BLaER1 (cell line): Measurements from ENCODE around the gene DNAJC5G.

Experiments used
- H3K27ac ChIP-seq: shearing (Covaris generic); formaldehyde crosslinking; 2 replicates; pipeline ENCODE4 v1.8.1; 2022
- H3K27me3 ChIP-seq: shearing (Covaris generic); formaldehyde crosslinking; 2 replicates; pipeline ENCODE4 v1.8.1; 2022
- H3K36me3 ChIP-seq: shearing (Covaris generic); formaldehyde crosslinking; 2 replicates; pipeline ENCODE4 v1.8.1; 2022
- H3K4me1 ChIP-seq: shearing (Covaris generic); formaldehyde crosslinking; 2 replicates; pipeline ENCODE4 v1.8.1; 2022
- H3K4me2 ChIP-seq: shearing (Covaris generic); formaldehyde crosslinking; 2 replicates; pipeline ENCODE4 v1.8.1; 2022
- H3K4me3 ChIP-seq: shearing (Covaris generic); formaldehyde crosslinking; 2 replicates; pipeline ENCODE4 v1.8.1; 2022
- H3K9ac ChIP-seq: shearing (Covaris generic); formaldehyde crosslinking; 2 replicates; pipeline ENCODE4 v1.8.1; 2022
- H3K9me3 ChIP-seq: shearing (Covaris generic); formaldehyde crosslinking; 2 replicates; pipeline ENCODE4 v1.8.1; 2022
- H4K20me1 ChIP-seq: shearing (Covaris generic); formaldehyde crosslinking; 2 replicates; pipeline ENCODE4 v1.8.1; 2022
- Cebpa-rat ChIP-seq: shearing (Covaris generic); IDR thresholded peaks from 2 replicates; pipeline ENCODE4 v1.8.1; 2022

DNAJC5G gene

GRCh38 chr2:27306573-27307286, 31.5 kb downstream of the DNAJC5G start:
- Histone ChIP-seq H3K4me1 (peaks cover 13% of the 10 kb centered on the region), H3K9me3 (no peaks in the 10 kb centered on the region), H4K20me1 (peaks cover 13% of the 10 kb centered on the region; the same call in 1 of the 2 replicates), H3K4me3 (no peak overlapping the region), H3K27ac (no peak overlapping the region), H3K9ac (no peak overlapping the region), H3K36me3 (peaks cover 42% of the 10 kb centered on the region), H3K27me3 (peaks cover 23% of the 10 kb centered on the region), H3K4me2 (no peak overlapping the region)
- no peak for TF ChIP-seq Cebpa-rat

- Histone ChIP-seq H3K4me3 (no peak overlapping the region), H4K20me1 (peaks cover 13% of the 10 kb centered on the region; the same call in 1 of the 2 replicates), H3K36me3 (peaks cover 46% of the 10 kb centered on the region), H3K9ac (no peak overlapping the region), H3K4me2 (no peak overlapping the region), H3K4me1 (peaks cover 13% of the 10 kb centered on the region), H3K27ac (no peak overlapping the region), H3K27me3 (peaks cover 23% of the 10 kb centered on the region), H3K9me3 (no peaks in the 10 kb centered on the region)
- TF ChIP-seq Cebpa-rat = no peak
Observed at GRCh38 chr2:27307287-27307544, 32.0 kb downstream of the DNAJC5G start.

DNA sequence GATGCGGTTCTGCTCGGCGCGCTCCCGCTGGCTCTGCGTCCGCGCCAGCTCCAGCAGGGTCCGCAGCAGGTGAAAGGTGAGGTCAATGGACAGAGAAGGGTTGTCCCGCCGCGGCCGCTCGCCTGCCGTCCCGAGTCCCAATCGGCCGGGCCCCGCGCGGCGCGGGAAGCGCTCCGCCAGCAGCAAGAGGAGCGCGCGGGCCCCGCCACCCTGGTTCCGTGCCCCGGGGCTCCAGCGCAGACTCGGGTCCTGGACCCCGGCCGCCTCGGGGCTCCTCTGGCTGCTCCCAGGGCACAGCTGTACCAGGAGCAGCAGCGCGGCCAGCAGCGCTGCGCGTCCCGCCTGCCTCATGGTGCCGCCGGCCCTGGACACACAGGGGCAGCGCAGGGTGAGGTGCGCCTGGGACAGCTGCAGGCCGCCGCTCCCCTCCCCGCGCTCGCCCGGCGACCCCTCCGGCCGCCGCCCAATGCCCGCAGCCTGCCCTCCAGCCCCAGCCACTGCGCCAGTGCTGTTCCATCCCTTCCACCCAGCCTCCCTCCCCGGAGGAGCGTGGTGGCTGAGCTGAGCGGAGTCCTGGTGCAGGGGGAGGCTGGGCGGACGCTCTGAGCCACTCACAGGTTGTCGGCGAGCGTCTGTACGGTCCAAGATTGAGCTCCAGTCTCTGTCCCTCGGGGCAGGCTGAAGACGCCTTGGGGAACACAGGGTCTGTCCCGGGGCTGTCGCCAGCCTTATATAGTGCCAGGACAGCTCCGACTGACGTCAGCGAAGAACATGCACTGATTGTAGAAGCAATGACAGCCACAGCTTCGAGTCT, 32.5 kb downstream of the DNAJC5G start:
- Histone ChIP-seq H4K20me1 (peaks cover 13% of the 10 kb centered on the region; the same call in 1 of the 2 replicates), H3K4me2 (no peak overlapping the region), H3K36me3 (peaks cover 52% of the 10 kb centered on the region), H3K4me3 (no peak overlapping the region), H3K27me3 (peaks cover 23% of the 10 kb centered on the region), H3K9me3 (no peaks in the 10 kb centered on the region), H3K9ac (no peak overlapping the region), H3K27ac (no peak overlapping the region), H3K4me1 (peaks cover 12% of the 10 kb centered on the region)
- TF ChIP-seq Cebpa-rat = no peak

DNA sequence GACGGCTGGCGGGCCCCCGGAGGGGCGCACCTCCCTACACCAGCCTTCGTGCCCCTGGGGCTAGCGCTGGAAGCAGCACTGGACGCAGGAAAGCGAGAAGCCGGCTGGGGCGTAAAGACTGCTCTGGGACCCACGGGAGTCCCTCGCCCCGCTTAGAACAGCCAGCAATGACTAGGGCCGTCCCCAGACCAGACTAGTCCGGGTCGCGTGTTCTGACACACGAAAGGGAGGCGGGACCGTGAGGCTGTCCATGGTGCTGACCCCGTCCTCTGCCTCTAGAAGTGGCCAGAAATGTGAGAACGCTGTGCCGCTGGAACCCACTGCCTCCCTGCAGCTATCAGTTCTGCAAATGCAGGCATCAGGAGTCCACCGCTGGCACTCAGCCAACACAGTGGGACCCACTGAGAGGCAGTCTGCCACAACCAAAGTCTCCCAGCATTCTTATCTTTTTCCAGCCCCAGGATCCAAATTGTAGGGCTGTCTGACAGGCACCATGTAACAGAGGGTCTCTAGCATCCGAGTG, 33.2 kb downstream of the DNAJC5G start, which contains the start of gene UCN:
Gene UCN (minus strand): TSS at position 87 of the 523 bp plus-strand sequence. CDS start 550 bp downstream, outside the sequence.
- Histone ChIP-seq H3K9me3 (no peaks in the 10 kb centered on the region), H3K27me3 (peaks cover 23% of the 10 kb centered on the region), H3K36me3 (peaks cover 58% of the 10 kb centered on the region), H4K20me1 (peaks cover 13% of the 10 kb centered on the region; the same call in 1 of the 2 replicates), H3K4me2 (no peak within 1 kb of the TSS), H3K4me3 (no peak within 1 kb of the TSS), H3K4me1 (peaks cover 5% of the 10 kb centered on the region; the same call in 1 of the 2 replicates), H3K27ac (no peak within 1 kb of the TSS), H3K9ac (no peak within 1 kb of the TSS)
- no peak for TF ChIP-seq Cebpa-rat

DNA sequence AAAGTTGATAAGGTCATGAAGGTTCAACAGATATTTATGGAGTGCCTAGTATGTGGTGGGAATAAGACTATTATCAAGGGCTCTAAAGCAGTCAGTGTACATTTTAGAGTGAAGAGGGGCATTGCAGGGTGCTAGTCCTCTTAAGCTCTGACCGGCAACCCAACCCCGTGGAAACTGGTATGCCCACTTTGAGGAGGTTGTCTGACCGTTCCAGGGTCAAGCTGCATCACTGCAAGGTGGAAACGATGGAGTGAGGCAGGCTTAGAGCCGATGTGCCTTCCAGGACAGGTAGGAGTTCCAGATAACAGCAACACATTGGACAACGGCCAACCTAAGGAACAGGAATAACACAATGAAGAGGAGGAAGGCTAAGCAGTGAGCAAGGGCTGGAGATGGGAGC, 34.4 kb downstream of the DNAJC5G start:
- peaks cover 62% of the 10 kb centered on the region for H3K36me3 ChIP-seq
- H3K9ac ChIP-seq = no peak overlapping the region
- H3K27me3 ChIP-seq = peaks cover 23% of the 10 kb centered on the region
- peaks cover 13% of the 10 kb centered on the region; the same call in 1 of the 2 replicates for H4K20me1 ChIP-seq
- no peaks in the 10 kb centered on the region for H3K4me1 ChIP-seq
- no peaks in the 10 kb centered on the region for H3K9me3 ChIP-seq
- no peak overlapping the region for H3K4me3 ChIP-seq
- no peak overlapping the region for H3K4me2 ChIP-seq
- H3K27ac ChIP-seq = no peak overlapping the region
- TF ChIP-seq Cebpa-rat = no peak

- peaks cover 21% of the 10 kb centered on the region; the same call in 1 of the 2 replicates for H4K20me1 ChIP-seq
- H3K4me2 ChIP-seq = no peak overlapping the region
- no peaks in the 10 kb centered on the region for H3K9me3 ChIP-seq
- no peak overlapping the region for H3K27ac ChIP-seq
- H3K27me3 ChIP-seq = peaks cover 11% of the 10 kb centered on the region
- no peaks in the 10 kb centered on the region for H3K4me1 ChIP-seq
- H3K36me3 ChIP-seq = peaks cover 87% of the 10 kb centered on the region
- TF ChIP-seq Cebpa-rat = no peak
- H3K9ac ChIP-seq = no peak overlapping the region
- H3K4me3 ChIP-seq = no peak overlapping the region
Observed at GRCh38 chr2:27312152-27312551, 36.9 kb downstream of the DNAJC5G start.

- Histone ChIP-seq H3K4me1 (no peaks in the 10 kb centered on the region), H3K9me3 (no peaks in the 10 kb centered on the region), H3K9ac (no peak overlapping the region), H3K36me3 (peaks cover 83% of the 10 kb centered on the region), H3K4me2 (no peak overlapping the region), H3K27ac (no peak overlapping the region), H4K20me1 (peaks cover 12% of the 10 kb centered on the region; the same call in 1 of the 2 replicates), H3K4me3 (no peak overlapping the region), H3K27me3 (no peaks in the 10 kb centered on the region)
- no peak for TF ChIP-seq Cebpa-rat
Observed at GRCh38 chr2:27313882-27314645, 38.8 kb downstream of the DNAJC5G start.

- Histone ChIP-seq H3K4me3 (no peak overlapping the region), H4K20me1 (peaks cover 12% of the 10 kb centered on the region; the same call in 1 of the 2 replicates), H3K36me3 (peaks cover 78% of the 10 kb centered on the region), H3K27me3 (no peaks in the 10 kb centered on the region), H3K4me1 (no peaks in the 10 kb centered on the region), H3K27ac (no peak overlapping the region), H3K9me3 (no peaks in the 10 kb centered on the region), H3K9ac (no peak overlapping the region), H3K4me2 (no peak overlapping the region)
- no peak for TF ChIP-seq Cebpa-rat
Observed at GRCh38 chr2:27314709-27315108, 39.5 kb downstream of the DNAJC5G start.

- H4K20me1 ChIP-seq = peaks cover 12% of the 10 kb centered on the region; the same call in 1 of the 2 replicates
- no peaks in the 10 kb centered on the region for H3K27me3 ChIP-seq
- no peak overlapping the region for H3K4me2 ChIP-seq
- no peak for TF ChIP-seq Cebpa-rat
- no peaks in the 10 kb centered on the region for H3K4me1 ChIP-seq
- H3K9ac ChIP-seq = no peak overlapping the region
- H3K36me3 ChIP-seq = peaks cover 74% of the 10 kb centered on the region
- no peaks in the 10 kb centered on the region for H3K9me3 ChIP-seq
- H3K4me3 ChIP-seq = no peak overlapping the region
- H3K27ac ChIP-seq = no peak overlapping the region
Observed at GRCh38 chr2:27315122-27315521, 39.9 kb downstream of the DNAJC5G start.
